HEK293 (cell line): ENCODE measurements around the gene DAGLB.

Experiments
- ATF2 ChIP-seq: fragments of 450-650 bp; formaldehyde crosslinking; IDR thresholded peaks from 2 replicates; pipeline ENCODE4 v1.5.1; 2016; ENCODE audit warnings: missing biosample characterization, missing genetic modification characterization, low read depth
- GFI1B ChIP-seq: fragments of 450-650 bp; formaldehyde crosslinking; IDR thresholded peaks from 2 replicates; pipeline ENCODE4 v1.5.1; 2016; ENCODE audit warnings: missing biosample characterization, missing genetic modification characterization
- HOXC10 ChIP-seq: sonication (generic); formaldehyde crosslinking; IDR thresholded peaks from 2 replicates; pipeline ENCODE4 v1.8.1; 2023; ENCODE audit warnings: mild to moderate bottlenecking, missing genetic modification reagents
- IKZF3 ChIP-seq: fragments of 450-650 bp; IDR thresholded peaks from 2 replicates; pipeline ENCODE4 v1.5.0; 2018; ENCODE audit warnings: missing biosample characterization, mild to moderate bottlenecking, missing genetic modification characterization, moderate library complexity
- INSM2 ChIP-seq: fragments of 450-650 bp; formaldehyde crosslinking; IDR thresholded peaks from 2 replicates; pipeline ENCODE4 v1.5.1; 2016; ENCODE audit warnings: missing biosample characterization, missing genetic modification characterization
- ZBTB44 ChIP-seq: fragments of 450-650 bp; IDR thresholded peaks from 2 replicates; pipeline ENCODE4 v1.5.1; 2018; ENCODE audit warnings: missing biosample characterization, mild to moderate bottlenecking, missing genetic modification characterization
- ZEB2 ChIP-seq: fragments of 450-650 bp; formaldehyde crosslinking; IDR thresholded peaks from 2 replicates; pipeline ENCODE4 v1.5.1; 2016; ENCODE audit warnings: missing biosample characterization, missing genetic modification characterization
- ZFP3 ChIP-seq: fragments of 450-650 bp; formaldehyde crosslinking; IDR thresholded peaks from 2 replicates; pipeline ENCODE4 v1.5.1; 2016; ENCODE audit warnings: low read depth, missing biosample characterization, missing genetic modification characterization
- ZFP69B ChIP-seq: fragments of 450-650 bp; formaldehyde crosslinking; IDR thresholded peaks from 2 replicates; pipeline ENCODE4 v1.5.1; 2016; ENCODE audit warnings: missing biosample characterization, missing genetic modification characterization
- ZNF132 ChIP-seq: fragments of 450-650 bp; formaldehyde crosslinking; IDR thresholded peaks from 2 replicates; pipeline ENCODE4 v1.5.1; 2017; ENCODE audit warnings: missing biosample characterization, missing genetic modification characterization, borderline replicate concordance
- ZNF140 ChIP-seq: fragments of 450-650 bp; formaldehyde crosslinking; IDR thresholded peaks from 2 replicates; pipeline ENCODE4 v1.5.1; 2016; ENCODE audit warnings: missing biosample characterization, missing genetic modification characterization
- ZNF169 ChIP-seq: fragments of 450-650 bp; formaldehyde crosslinking; IDR thresholded peaks from 2 replicates; pipeline ENCODE4 v1.5.1; 2016; ENCODE audit warnings: missing biosample characterization, missing genetic modification characterization
- ZNF184 ChIP-seq: fragments of 450-650 bp; IDR thresholded peaks from 2 replicates; pipeline ENCODE4 v1.5.1; 2018; ENCODE audit warnings: missing biosample characterization, mild to moderate bottlenecking, missing genetic modification characterization
- ZNF214 ChIP-seq: fragments of 450-650 bp; formaldehyde crosslinking; IDR thresholded peaks from 2 replicates; pipeline ENCODE4 v1.5.1; 2017; ENCODE audit warnings: missing biosample characterization, mild to moderate bottlenecking, missing genetic modification characterization, borderline replicate concordance
- ZNF302 ChIP-seq: fragments of 450-650 bp; formaldehyde crosslinking; IDR thresholded peaks from 2 replicates; pipeline ENCODE4 v1.5.1; 2016; ENCODE audit warnings: missing biosample characterization, missing genetic modification characterization, low read depth
- ZNF366 ChIP-seq: fragments of 450-650 bp; formaldehyde crosslinking; conservative IDR thresholded peaks from 2 replicates; pipeline ENCODE4 v1.5.1; 2016; ENCODE audit warnings: missing biosample characterization, missing genetic modification characterization
- ZNF37A ChIP-seq: fragments of 450-650 bp; IDR thresholded peaks from 2 replicates; pipeline ENCODE4 v1.5.1; 2018; ENCODE audit warnings: missing biosample characterization, missing genetic modification characterization
- ZNF394 ChIP-seq: fragments of 450-650 bp; formaldehyde crosslinking; IDR thresholded peaks from 2 replicates; pipeline ENCODE4 v1.5.1; 2016; ENCODE audit warnings: missing biosample characterization, missing genetic modification characterization, mild to moderate bottlenecking, moderate library complexity, borderline replicate concordance
- ZNF449 ChIP-seq: fragments of 450-650 bp; formaldehyde crosslinking; IDR thresholded peaks from 2 replicates; pipeline ENCODE4 v1.5.1; 2017; ENCODE audit warnings: missing biosample characterization, mild to moderate bottlenecking, missing genetic modification characterization, moderate library complexity
- ZNF510 ChIP-seq: fragments of 450-650 bp; formaldehyde crosslinking; IDR thresholded peaks from 2 replicates; pipeline ENCODE4 v1.5.1; 2018; ENCODE audit warnings: mild to moderate bottlenecking, missing genetic modification characterization, missing biosample characterization; ENCODE audit not compliant: insufficient replicate concordance
- ZNF513 ChIP-seq: fragments of 450-650 bp; IDR thresholded peaks from 2 replicates; pipeline ENCODE4 v1.5.1; 2018; ENCODE audit warnings: missing biosample characterization, missing genetic modification characterization
- ZNF555 ChIP-seq: fragments of 450-650 bp; formaldehyde crosslinking; conservative IDR thresholded peaks from 2 replicates; pipeline ENCODE4 v1.5.1; 2017; ENCODE audit warnings: missing biosample characterization, mild to moderate bottlenecking, missing genetic modification characterization, inconsistent platforms
- ZNF580 ChIP-seq: fragments of 450-650 bp; formaldehyde crosslinking; IDR thresholded peaks from 2 replicates; pipeline ENCODE4 v1.5.1; 2016; ENCODE audit warnings: missing biosample characterization, missing genetic modification characterization
- ZNF585B ChIP-seq: fragments of 450-650 bp; formaldehyde crosslinking; IDR thresholded peaks from 2 replicates; pipeline ENCODE4 v1.5.1; 2016; ENCODE audit warnings: missing biosample characterization, missing genetic modification characterization
- ZNF596 ChIP-seq: fragments of 450-650 bp; IDR thresholded peaks from 2 replicates; pipeline ENCODE4 v1.5.0; 2018; ENCODE audit warnings: missing biosample characterization, mild to moderate bottlenecking, missing genetic modification characterization, moderate library complexity
- ZNF639 ChIP-seq: fragments of 450-650 bp; formaldehyde crosslinking; IDR thresholded peaks from 2 replicates; pipeline ENCODE4 v1.5.1; 2016; ENCODE audit warnings: missing biosample characterization, missing genetic modification characterization
- ZNF791 ChIP-seq: fragments of 450-650 bp; formaldehyde crosslinking; IDR thresholded peaks from 2 replicates; pipeline ENCODE4 v1.5.1; 2016; ENCODE audit warnings: missing biosample characterization, missing genetic modification characterization
- ZNF843 ChIP-seq: fragments of 450-650 bp; formaldehyde crosslinking; IDR thresholded peaks from 2 replicates; pipeline ENCODE4 v1.5.1; 2016; ENCODE audit warnings: missing biosample characterization, missing genetic modification characterization
- ZSCAN16 ChIP-seq: fragments of 450-650 bp; formaldehyde crosslinking; IDR thresholded peaks from 2 replicates; pipeline ENCODE4 v1.5.1; 2016; ENCODE audit warnings: missing biosample characterization, missing genetic modification characterization

DAGLB gene

GRCh38 chr7:6385110-6385781 is 62.5 kb downstream of the DAGLB start (continued):
- TF ChIP-seq INSM2 (tag by site-specific recombination), result peak; percentile 55; the same call in 1 of the 2 replicates
- TF ChIP-seq ZNF510, result peak; percentile 37
- TF ChIP-seq ZSCAN16 (tag by site-specific recombination), result peak; percentile 87
- TF ChIP-seq ZNF580 (tag by site-specific recombination), result no peak
- TF ChIP-seq ZNF585B (tag by site-specific recombination), result no peak
- no peak for TF ChIP-seq ZNF513 (tag by site-specific recombination)
- no peak for TF ChIP-seq ZFP3 (tag by site-specific recombination)
- no peak for TF ChIP-seq ZNF37A (tag by site-specific recombination)
- TF ChIP-seq ZNF214 (tag by site-specific recombination), result no peak
- TF ChIP-seq ATF2, result peak; percentile 92
- no peak for TF ChIP-seq HOXC10 (CRISPR knock-in tag)
- TF ChIP-seq ZNF366 (tag by site-specific recombination), result peak; percentile 75
- peak; percentile 32; the same call in 1 of the 2 replicates for TF ChIP-seq ZFP69B (tag by site-specific recombination)
- TF ChIP-seq ZNF132 (tag by site-specific recombination), result no peak
- TF ChIP-seq ZNF596 (tag by site-specific recombination), result no peak
- TF ChIP-seq ZNF639 (tag by site-specific recombination), result 0 out of 2 replicates have a peak, but pooled peaks have one; percentile 30
- no peak for TF ChIP-seq ZNF791
- no peak for TF ChIP-seq ZNF555
- no peak for TF ChIP-seq ZBTB44 (tag by site-specific recombination)
- peak; percentile 85 for TF ChIP-seq ZEB2 (tag by site-specific recombination)
- no peak for TF ChIP-seq ZNF140 (tag by site-specific recombination)
- 0 out of 2 replicates have a peak, but pooled peaks have one; percentile 40 for TF ChIP-seq GFI1B
- peak; percentile 65; the same call in 1 of the 2 replicates for TF ChIP-seq ZNF394 (tag by site-specific recombination)
- no peak for TF ChIP-seq ZNF843
- peak; percentile 74 for TF ChIP-seq IKZF3 (tag by site-specific recombination)
- no peak for TF ChIP-seq ZNF449 (tag by site-specific recombination)
- TF ChIP-seq ZNF169 (tag by site-specific recombination), result no peak
- 0 out of 2 replicates have a peak, but pooled peaks have one; percentile 52 for TF ChIP-seq ZNF184 (tag by site-specific recombination)
- no peak for TF ChIP-seq ZNF302
